Measurements from ENCODE around the gene RNF34. TPM values are rescaled to one million over a fixed set of nuclear protein-coding genes. Genes with fewer than 3 reads are reported as not detected.

The RNF34 gene
- total RNA-seq, 1 donor from 2014 or later: 45.1 TPM

DNA sequence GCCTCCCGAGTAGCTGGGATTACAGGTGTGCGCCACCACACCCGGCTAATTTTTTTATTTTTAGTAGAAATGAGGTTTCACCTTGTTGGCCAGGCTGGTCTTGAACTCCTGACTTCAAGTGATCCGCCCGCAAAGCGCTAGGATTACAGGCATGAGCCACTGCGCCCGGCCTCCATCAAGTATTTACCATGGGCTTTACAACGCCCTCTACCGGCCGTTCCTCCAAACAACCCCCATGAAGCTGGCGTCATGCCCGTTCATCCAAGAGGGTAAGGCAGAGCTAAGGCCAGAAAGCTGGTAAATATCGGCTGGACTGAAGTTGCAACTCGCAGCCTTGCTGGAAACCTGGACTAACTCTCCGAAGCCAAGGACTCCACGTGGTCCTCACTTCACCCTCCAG is 41.6 kb downstream of the RNF34 start:
- no peaks in the 10 kb centered on the region for H3K4me1 ChIP-seq
- TF ChIP-seq, protein P1, sequence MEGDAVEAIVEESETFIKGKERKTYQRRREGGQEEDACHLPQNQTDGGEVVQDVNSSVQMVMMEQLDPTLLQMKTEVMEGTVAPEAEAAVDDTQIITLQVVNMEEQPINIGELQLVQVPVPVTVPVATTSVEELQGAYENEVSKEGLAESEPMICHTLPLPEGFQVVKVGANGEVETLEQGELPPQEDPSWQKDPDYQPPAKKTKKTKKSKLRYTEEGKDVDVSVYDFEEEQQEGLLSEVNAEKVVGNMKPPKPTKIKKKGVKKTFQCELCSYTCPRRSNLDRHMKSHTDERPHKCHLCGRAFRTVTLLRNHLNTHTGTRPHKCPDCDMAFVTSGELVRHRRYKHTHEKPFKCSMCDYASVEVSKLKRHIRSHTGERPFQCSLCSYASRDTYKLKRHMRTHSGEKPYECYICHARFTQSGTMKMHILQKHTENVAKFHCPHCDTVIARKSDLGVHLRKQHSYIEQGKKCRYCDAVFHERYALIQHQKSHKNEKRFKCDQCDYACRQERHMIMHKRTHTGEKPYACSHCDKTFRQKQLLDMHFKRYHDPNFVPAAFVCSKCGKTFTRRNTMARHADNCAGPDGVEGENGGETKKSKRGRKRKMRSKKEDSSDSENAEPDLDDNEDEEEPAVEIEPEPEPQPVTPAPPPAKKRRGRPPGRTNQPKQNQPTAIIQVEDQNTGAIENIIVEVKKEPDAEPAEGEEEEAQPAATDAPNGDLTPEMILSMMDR (IDR thresholded peaks at IDR 0.05): no peak
- H3K36me3 ChIP-seq: peaks cover 41 to 52% of the 10 kb centered on the region in 2 donors
- no peaks in the 10 kb centered on the region for H3K27me3 ChIP-seq
- no peaks in the 10 kb centered on the region for H3K9me3 ChIP-seq
- no peak overlapping the region for H3K4me3 ChIP-seq
- DNase-seq (ENCODE audit: low spot score in 2 of 2): no peak
- no peak overlapping the region for H3K27ac ChIP-seq
- intact Hi-C loops (cut with DNase I): no loop called here

DNA sequence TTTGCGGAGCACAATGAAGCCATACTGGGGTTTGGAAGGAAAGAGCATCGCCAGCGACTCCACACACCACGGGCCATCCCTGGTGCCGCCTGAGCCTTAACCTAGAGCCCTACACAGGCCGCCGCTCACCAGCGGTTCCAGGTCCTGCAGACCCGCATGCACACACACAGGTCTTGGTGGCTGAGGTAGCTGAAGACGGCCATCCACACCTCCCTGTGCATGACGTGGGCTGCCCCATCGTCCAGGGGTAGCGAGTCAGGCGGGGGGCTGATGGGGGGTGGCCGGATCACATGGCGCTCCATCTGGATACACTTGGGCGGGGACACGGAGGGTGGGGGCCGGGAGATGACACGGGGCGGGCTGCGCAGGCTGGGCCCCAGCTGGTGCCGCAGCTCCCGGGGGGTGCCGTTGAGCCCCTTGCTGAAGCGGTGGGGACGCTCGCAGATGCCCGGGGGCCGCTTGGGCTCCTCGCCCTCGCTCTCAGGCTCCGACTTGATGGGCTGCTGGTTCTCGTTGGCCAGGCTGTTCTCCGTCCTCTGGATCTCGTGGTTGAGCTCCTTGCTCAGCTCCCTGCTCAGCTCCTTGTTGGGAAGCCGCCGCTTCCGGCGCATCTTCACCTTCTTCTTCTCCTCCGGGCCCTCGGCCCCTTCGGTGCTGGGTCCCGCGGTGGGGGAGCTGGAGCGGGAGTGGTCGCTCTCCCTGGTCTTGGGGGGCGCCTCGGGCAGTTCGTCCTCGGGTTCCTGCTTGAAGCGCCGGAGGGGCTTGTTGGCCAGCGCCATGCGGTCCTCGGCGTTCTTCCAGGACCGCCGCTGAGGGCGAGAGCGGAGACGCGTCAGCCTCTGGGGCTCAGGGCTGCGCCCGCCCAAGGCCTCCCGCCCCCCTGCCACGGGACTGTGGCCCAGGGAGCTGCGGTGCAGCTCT is 42.4 kb downstream of the RNF34 start:
- DNase-seq (ENCODE audit: low spot score in 2 of 2): no peak
- TF ChIP-seq, protein P1 (IDR thresholded peaks at IDR 0.05): no peak
- no peak overlapping the region for H3K4me3 ChIP-seq
- no peaks in the 10 kb centered on the region for H3K9me3 ChIP-seq
- intact Hi-C loops (cut with DNase I): no loop called here
- peaks cover 37 to 46% of the 10 kb centered on the region in 2 donors for H3K36me3 ChIP-seq
- no peak overlapping the region for H3K27ac ChIP-seq
- no peaks in the 10 kb centered on the region for H3K27me3 ChIP-seq
- H3K4me1 ChIP-seq: no peaks in the 10 kb centered on the region

DNA sequence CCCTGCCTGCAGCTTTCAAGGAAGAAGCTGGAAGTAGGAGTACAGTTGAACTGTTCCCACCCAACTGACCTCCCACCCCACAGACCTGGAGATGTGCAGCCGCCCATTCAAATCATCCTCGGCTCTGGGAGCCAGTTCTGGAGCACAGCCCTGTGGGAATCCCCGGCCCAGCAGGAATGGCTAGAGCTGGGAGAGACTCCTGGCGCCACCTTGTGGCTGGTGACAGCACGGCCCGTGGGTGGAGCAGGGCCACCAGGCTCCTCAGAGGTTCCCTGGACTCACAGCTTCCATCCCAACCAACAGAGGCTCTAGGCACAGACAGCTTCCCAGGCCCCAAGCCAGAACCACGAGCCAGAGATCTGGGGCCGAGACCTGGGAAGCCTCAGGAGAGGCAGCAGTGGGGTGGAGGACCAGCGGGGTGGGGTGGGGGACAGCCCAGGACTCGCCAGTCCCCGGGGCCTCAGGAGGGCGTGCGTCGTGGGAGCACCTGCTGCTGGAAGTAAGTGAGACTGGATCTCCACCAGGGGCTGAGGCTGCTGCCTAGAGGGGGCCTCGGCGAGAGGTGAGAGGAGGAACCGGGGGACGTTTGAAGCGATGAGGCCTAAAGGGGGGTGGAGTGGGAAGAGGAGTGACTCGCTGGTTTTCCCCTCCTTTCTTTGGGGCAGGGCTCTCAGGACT is 43.4 kb downstream of the RNF34 start:
- Histone ChIP-seq H3K9me3 (no peaks in the 10 kb centered on the region), H3K27ac (peak overlapping the region in 1 of 2 donors; percentile 28), H3K27me3 (no peaks in the 10 kb centered on the region), H3K36me3 (peaks cover 37 to 44% of the 10 kb centered on the region in 2 donors), H3K4me3 (no peak overlapping the region), H3K4me1 (peaks cover 0 to 5% of the 10 kb centered on the region in 2 donors)
- DNase-seq (ENCODE audit: low spot score in 2 of 2): peak in 1 of 2 donors; percentile 88
- intact Hi-C loops (cut with DNase I): loop anchor here (1.0 kb wide), 1 partner anchor 109 kb away; no protein-coding TSS in a partner anchor
- TF ChIP-seq, protein P1 (IDR thresholded peaks at IDR 0.05): peak; percentile 84 to 91 (median 90)

DNA sequence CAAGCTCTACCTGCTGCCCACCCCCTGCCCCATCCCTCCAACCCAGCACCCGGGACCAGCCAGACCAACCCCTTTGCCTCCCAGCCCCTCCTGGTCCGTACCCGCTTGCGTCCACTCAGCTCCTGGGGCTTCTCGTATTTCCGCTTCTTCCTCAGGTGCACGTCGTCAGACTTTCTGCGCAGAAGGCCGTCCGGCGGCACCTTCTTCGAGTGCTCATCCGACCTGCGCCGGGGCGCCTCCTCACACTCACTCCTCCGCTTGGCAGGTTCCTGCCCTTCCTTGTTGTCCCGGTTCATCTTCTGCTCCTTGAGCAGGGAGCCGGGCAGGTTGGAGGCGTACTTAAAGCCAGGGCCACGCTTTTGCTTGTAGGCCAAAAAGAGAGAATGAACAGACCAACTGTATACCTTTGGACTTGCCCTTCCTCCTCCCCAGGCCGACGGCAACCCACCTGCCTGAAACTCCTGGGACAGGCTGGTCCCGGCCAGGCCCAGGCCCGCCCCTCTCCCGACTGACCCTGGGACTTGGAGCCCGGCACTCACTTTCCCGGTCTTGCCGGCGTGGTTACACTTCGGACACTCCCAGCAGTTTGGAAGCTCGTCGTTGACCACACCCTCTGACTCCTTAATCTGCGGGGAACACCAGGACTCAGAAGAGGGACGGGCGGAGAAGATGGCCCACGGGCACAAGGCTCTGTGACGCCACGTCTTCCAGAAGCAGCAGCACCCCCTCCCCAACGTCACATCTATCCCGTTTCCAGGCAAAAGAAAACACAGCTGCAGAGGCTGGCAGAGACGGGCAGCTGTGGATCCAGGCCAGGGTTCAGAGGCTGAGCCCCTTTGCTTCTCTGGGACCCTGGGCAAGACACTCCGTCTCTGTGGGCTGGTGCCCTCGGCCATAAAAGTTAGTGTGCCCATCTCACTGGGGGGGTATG is 44.3 kb downstream of the RNF34 start:
- H3K27ac ChIP-seq: peak overlapping the region in 1 of 2 donors; percentile 28
- TF ChIP-seq, protein P1 (IDR thresholded peaks at IDR 0.05): no peak
- DNase-seq (ENCODE audit: low spot score in 2 of 2): no peak
- intact Hi-C loops (cut with DNase I): loop anchor here (1.0 kb wide), 1 partner anchor 110 kb away; no protein-coding TSS in a partner anchor
- peaks cover 0 to 5% of the 10 kb centered on the region in 2 donors for H3K4me1 ChIP-seq
- no peaks in the 10 kb centered on the region for H3K27me3 ChIP-seq
- H3K36me3 ChIP-seq: peaks cover 36 to 37% of the 10 kb centered on the region in 2 donors
- no peaks in the 10 kb centered on the region for H3K9me3 ChIP-seq
- no peak overlapping the region for H3K4me3 ChIP-seq

DNA sequence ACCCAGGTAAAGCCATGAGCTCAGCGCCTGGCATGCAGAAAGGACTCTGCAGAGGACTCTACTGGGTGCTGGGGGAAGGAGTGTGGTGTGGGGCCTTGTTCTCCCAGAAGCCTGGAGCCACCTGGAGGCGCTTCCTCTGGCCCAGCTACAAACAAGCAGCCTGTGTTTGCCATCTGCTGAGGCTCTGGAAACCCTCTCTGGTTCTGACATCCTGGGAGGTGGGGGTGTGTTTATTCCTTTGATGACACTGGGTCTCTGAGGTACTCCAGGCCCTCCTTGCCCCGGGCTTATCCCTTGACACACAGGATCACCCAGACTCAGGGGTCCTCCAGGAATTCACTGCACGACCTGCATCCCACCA is 44.9 kb downstream of the RNF34 start:
- Histone ChIP-seq H3K9me3 (no peaks in the 10 kb centered on the region), H3K4me3 (no peak overlapping the region), H3K36me3 (peaks cover 30 to 32% of the 10 kb centered on the region in 2 donors), H3K4me1 (peaks cover 0 to 5% of the 10 kb centered on the region in 2 donors), H3K27ac (no peak overlapping the region), H3K27me3 (no peaks in the 10 kb centered on the region)
- no peak for DNase-seq (ENCODE audit: low spot score in 2 of 2)
- intact Hi-C loops (cut with DNase I): no loop called here
- TF ChIP-seq, protein P1 (IDR thresholded peaks at IDR 0.05): no peak

Data from ascending aorta (tissue), 2 donors.